ENCODE data around the gene ELMO1.

DNA sequence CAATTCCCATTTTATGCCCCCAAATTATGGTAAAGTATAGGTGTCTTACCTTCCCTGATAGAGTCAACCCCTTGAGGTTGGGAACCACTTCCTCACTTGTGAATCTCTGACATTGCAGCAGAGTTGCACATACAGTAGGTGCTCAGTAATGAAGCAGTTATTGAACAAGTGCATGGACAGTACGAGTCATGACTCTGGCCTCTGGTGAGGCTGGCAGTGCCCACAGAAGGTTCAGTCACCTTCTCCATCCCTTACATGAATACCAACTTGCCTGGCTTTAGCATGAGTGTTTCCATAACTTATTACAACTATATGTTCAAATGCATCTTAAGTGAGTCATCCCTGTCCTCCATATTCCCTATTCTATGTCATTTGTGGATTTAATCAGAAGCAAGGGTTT, 340.0 kb downstream of the ELMO1 start:
- TF ChIP-seq POLR2A (IDR thresholded peaks at IDR 0.05; ENCODE audit: low read length), result no peak
- TF ChIP-seq GATA1 (IDR thresholded peaks at IDR 0.05; ENCODE audit: low read depth, low read length), result no peak
